HEK293T (cell line): Measurements from ENCODE around the gene ZBBX.

Experiments
- ARNT ChIP-seq: fragments of 450-650 bp; IDR thresholded peaks from 2 replicates; pipeline ENCODE4 v1.6.1; 2017; ENCODE audit warnings: mild to moderate bottlenecking
- BHLHE40 ChIP-seq: fragments of 450-650 bp; IDR thresholded peaks from 2 replicates; pipeline ENCODE4 v1.6.1; 2016; ENCODE audit warnings: mild to moderate bottlenecking, moderate library complexity, borderline replicate concordance
- ELF4 ChIP-seq: fragments of 450-650 bp; IDR thresholded peaks from 2 replicates; pipeline ENCODE4 v1.6.1; 2017; ENCODE audit warnings: antibody characterized with exemption
- FOXA1 ChIP-seq: fragments of 450-650 bp; IDR thresholded peaks from 2 replicates; pipeline ENCODE4 v1.6.1; 2016; ENCODE audit warnings: mild to moderate bottlenecking
- FOXK2 ChIP-seq: fragments of 450-650 bp; IDR thresholded peaks from 2 replicates; pipeline ENCODE4 v1.6.1; 2016; ENCODE audit warnings: mild to moderate bottlenecking
- FOXM1 ChIP-seq: fragments of 450-650 bp; IDR thresholded peaks from 2 replicates; pipeline ENCODE4 v1.6.1; 2017; ENCODE audit warnings: mild to moderate bottlenecking, borderline replicate concordance
- L3MBTL2 ChIP-seq: fragments of 450-650 bp; conservative IDR thresholded peaks from 2 replicates; pipeline ENCODE4 v1.6.1; 2016; ENCODE audit warnings: mild to moderate bottlenecking
- SP1 ChIP-seq: fragments of 450-650 bp; IDR thresholded peaks from 2 replicates; pipeline ENCODE4 v1.6.1; 2017

DNA sequence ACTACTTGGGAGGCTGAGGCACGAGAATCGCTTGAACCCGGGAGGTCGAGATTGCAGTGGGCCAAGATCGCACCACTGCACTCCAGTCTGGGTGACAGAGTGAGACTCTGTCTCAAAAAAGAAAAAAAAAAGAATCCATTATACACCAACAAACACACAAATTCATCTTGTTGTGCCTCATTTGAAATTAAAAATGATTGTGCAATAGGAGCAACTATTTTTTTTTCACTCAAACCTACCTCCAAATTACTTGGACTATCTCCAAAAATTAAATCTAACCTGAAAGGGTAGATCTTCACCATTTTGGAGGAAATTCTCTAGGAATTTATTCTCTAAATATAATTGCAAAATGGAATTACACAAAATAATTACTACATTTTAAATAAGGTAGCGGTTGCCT, 4.6 kb downstream of the ZBBX start:
- TF ChIP-seq ARNT (no peak), L3MBTL2 (no peak), FOXM1 (no peak), FOXK2 (no peak), FOXA1 (no peak), ELF4 (no peak), SP1 (no peak), BHLHE40 (no peak)
